Neural cell (in vitro differentiated cells): ENCODE results near the gene EPHA6.

Source experiments
- CTCF ChIP-seq: fragments of 450-650 bp; IDR thresholded peaks from 2 replicates; pipeline ENCODE4 v1.5.1; 2014; ENCODE audit warnings: antibody characterized with exemption, mild to moderate bottlenecking, moderate library complexity; ENCODE audit not compliant: poor library complexity, severe bottlenecking
- EP300 ChIP-seq: fragments of 450-650 bp; conservative IDR thresholded peaks from 2 replicates; pipeline ENCODE4 v1.6.1; 2014; ENCODE audit warnings: antibody characterized with exemption, mild to moderate bottlenecking, moderate library complexity; ENCODE audit not compliant: poor library complexity, severe bottlenecking
- EZH2 ChIP-seq: fragments of 200-600, 300-800 bp; shearing (Covaris generic), sonication (generic); IDR thresholded peaks from 2 replicates; pipeline ENCODE4 v1.6.1; 2014; ENCODE audit warnings: antibody characterized with exemption, low read length, borderline replicate concordance, mild to moderate bottlenecking; ENCODE audit not compliant: insufficient read depth, poor library complexity, severe bottlenecking
- MXI1 ChIP-seq: fragments of 450-650 bp; conservative IDR thresholded peaks from 2 replicates; pipeline ENCODE4 v1.6.1; 2014; ENCODE audit warnings: antibody characterized with exemption, mild to moderate bottlenecking; ENCODE audit not compliant: poor library complexity, severe bottlenecking
- POLR2AphosphoS5 ChIP-seq: IDR thresholded peaks from 2 replicates; pipeline ENCODE4 v1.6.1; 2012
- REST ChIP-seq: IDR thresholded peaks from 2 replicates; pipeline ENCODE4 v1.6.1; 2012; ENCODE audit warnings: borderline replicate concordance

GRCh38 chr3:97488741-97489140 lies 674.3 kb downstream of the EPHA6 start:
- TF ChIP-seq EZH2 (no peak), REST (no peak), CTCF (no peak), EP300 (no peak), MXI1 (no peak), POLR2AphosphoS5 (no peak)
